Measurements from ENCODE around the gene TPRG1. TPM values are rescaled to one million over a fixed set of nuclear protein-coding genes. Genes with fewer than 3 reads are reported as not detected.
A peak's percentile ranks its signal among the peaks of the same experiment; 100 is the strongest.

TPRG1 gene
- total and polyA plus RNA-seq, 4 donors, result 1.0 to 46.6 (median 6.9) TPM

DNA sequence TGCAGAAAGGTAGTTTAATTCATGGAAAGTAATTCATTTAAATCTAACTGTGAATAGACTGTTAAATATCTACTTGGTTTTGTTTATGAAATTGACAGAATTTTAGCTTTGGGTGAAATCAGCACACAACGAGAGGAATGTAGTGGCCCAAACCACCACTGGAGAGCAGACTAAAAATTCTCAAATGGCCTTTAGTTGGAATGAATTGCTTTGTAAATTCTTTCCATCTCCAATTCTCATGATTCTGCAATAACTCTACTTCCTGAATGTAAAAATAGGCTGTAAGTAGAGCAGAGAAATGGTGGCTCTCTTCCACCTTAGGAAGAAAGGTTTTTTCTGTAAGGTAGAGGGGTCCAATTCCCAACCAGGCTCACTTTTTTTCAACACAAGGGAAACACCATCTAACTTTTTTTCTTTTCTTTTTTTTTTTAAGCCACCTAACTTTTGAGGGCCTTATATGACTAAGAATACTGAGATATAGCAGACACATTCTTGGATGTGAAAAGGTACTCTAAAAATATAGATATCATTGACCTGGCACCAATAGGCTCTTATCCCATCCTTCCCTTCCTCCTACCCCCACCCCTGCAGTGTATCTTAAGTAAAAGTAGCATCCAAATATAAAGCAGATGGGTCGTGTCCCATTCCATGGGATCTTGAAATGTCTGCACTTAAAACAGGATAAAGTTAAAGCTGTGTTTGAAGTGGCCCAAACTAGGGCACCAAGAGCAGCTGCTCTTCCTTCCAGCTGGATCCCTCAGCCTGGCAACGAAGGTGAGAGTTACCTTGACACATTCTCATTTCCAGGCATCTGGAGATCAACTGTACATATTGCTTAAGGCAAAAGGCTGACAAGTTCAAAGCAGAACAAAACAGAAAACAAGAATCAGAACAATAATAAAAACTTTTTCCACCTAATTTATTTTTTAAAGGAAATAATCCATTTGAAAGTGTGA is 194.1 kb downstream of the TPRG1 start:
- WGBS, result 88% methylated on average over 3 of the region's 3 CpGs
- DNase-seq (ENCODE audit: low spot score), result no peak
- no peak overlapping the region for H3K27ac ChIP-seq (ENCODE audit: low read depth in 1 of 2, low read length in 2 of 2)

DNA sequence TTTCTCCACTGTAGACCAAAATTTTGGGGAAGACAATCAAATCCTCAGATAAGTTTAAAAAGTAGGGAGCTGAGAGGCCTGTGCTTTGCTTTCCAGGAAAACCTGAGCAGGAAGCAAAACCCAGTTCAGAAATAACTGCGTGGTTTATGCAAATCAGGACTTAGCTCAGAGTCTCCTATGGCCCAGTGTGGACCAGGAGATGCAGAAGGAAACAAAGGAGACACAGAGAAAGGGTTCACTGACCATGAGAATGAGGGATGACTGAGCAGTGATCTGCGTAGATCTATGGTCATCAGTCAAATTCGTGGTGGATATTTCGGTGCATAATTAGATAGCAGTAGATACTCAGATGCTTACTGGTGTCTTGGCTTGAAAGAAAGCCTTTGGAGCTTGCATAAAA is 196.6 kb downstream of the TPRG1 start:
- WGBS, result 79% methylated on average over 4 of the region's 4 CpGs
- H3K4me1 ChIP-seq (ENCODE audit: control insufficient read depth in 4 of 4, insufficient read depth in 4 of 4, low read length in 3 of 4), result no peaks in the 10 kb centered on the region
- TF ChIP-seq, protein P1, sequence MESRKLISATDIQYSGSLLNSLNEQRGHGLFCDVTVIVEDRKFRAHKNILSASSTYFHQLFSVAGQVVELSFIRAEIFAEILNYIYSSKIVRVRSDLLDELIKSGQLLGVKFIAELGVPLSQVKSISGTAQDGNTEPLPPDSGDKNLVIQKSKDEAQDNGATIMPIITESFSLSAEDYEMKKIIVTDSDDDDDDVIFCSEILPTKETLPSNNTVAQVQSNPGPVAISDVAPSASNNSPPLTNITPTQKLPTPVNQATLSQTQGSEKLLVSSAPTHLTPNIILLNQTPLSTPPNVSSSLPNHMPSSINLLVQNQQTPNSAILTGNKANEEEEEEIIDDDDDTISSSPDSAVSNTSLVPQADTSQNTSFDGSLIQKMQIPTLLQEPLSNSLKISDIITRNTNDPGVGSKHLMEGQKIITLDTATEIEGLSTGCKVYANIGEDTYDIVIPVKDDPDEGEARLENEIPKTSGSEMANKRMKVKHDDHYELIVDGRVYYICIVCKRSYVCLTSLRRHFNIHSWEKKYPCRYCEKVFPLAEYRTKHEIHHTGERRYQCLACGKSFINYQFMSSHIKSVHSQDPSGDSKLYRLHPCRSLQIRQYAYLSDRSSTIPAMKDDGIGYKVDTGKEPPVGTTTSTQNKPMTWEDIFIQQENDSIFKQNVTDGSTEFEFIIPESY (IDR thresholded peaks at IDR 0.05), result no peak
- TF ChIP-seq, protein P2, sequence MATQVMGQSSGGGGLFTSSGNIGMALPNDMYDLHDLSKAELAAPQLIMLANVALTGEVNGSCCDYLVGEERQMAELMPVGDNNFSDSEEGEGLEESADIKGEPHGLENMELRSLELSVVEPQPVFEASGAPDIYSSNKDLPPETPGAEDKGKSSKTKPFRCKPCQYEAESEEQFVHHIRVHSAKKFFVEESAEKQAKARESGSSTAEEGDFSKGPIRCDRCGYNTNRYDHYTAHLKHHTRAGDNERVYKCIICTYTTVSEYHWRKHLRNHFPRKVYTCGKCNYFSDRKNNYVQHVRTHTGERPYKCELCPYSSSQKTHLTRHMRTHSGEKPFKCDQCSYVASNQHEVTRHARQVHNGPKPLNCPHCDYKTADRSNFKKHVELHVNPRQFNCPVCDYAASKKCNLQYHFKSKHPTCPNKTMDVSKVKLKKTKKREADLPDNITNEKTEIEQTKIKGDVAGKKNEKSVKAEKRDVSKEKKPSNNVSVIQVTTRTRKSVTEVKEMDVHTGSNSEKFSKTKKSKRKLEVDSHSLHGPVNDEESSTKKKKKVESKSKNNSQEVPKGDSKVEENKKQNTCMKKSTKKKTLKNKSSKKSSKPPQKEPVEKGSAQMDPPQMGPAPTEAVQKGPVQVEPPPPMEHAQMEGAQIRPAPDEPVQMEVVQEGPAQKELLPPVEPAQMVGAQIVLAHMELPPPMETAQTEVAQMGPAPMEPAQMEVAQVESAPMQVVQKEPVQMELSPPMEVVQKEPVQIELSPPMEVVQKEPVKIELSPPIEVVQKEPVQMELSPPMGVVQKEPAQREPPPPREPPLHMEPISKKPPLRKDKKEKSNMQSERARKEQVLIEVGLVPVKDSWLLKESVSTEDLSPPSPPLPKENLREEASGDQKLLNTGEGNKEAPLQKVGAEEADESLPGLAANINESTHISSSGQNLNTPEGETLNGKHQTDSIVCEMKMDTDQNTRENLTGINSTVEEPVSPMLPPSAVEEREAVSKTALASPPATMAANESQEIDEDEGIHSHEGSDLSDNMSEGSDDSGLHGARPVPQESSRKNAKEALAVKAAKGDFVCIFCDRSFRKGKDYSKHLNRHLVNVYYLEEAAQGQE (IDR thresholded peaks at IDR 0.05), result no peak
- TF ChIP-seq, protein P3, sequence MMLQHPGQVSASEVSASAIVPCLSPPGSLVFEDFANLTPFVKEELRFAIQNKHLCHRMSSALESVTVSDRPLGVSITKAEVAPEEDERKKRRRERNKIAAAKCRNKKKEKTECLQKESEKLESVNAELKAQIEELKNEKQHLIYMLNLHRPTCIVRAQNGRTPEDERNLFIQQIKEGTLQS (IDR thresholded peaks at IDR 0.05), result no peak
- TF ChIP-seq HNF4A (conservative IDR thresholded peaks at IDR 0.05) (no peak), GABPA (IDR thresholded peaks at IDR 0.05 in 1 of 2, conservative IDR thresholded peaks at IDR 0.05 in 1 of 2) (no peak), FOXA2 (IDR thresholded peaks at IDR 0.05) (no peak), NR2F2 (IDR thresholded peaks at IDR 0.05) (no peak), TAF1 (conservative IDR thresholded peaks at IDR 0.05) (no peak)
- TF ChIP-seq, protein P4, sequence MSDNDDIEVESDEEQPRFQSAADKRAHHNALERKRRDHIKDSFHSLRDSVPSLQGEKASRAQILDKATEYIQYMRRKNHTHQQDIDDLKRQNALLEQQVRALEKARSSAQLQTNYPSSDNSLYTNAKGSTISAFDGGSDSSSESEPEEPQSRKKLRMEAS (IDR thresholded peaks at IDR 0.05), result no peak
- peaks cover 0 to 2% (median 0%) of the 10 kb centered on the region in 4 donors for H3K27me3 ChIP-seq (ENCODE audit: control insufficient read depth in 4 of 4, insufficient read depth in 4 of 4, low read length in 3 of 4)
- H3K36me3 ChIP-seq (ENCODE audit: control insufficient read depth in 4 of 4, insufficient read depth in 3 of 4, low read depth in 1 of 4, low read length in 3 of 4), result no peaks in the 10 kb centered on the region
- H3K9ac ChIP-seq (ENCODE audit: low read depth in 1 of 2, low read length in 2 of 2), result no peak overlapping the region
- H3K4me3 ChIP-seq (ENCODE audit: low read depth in 1 of 3, low read length in 3 of 3), result no peak overlapping the region
- no peaks in the 10 kb centered on the region for H3K9me3 ChIP-seq (ENCODE audit: control insufficient read depth in 4 of 4, low read length in 3 of 4)
- H3K27ac ChIP-seq (ENCODE audit: low read depth in 1 of 2, low read length in 2 of 2), result no peak overlapping the region
- no peak for DNase-seq (ENCODE audit: low spot score)

More for the DNA sequence above, 194.1 kb downstream of the TPRG1 start:
- H3K9ac ChIP-seq (ENCODE audit: low read depth in 1 of 2, low read length in 2 of 2), result no peak overlapping the region
- H3K4me1 ChIP-seq (ENCODE audit: control insufficient read depth in 4 of 4, insufficient read depth in 4 of 4, low read length in 3 of 4), result no peaks in the 10 kb centered on the region
- no peaks in the 10 kb centered on the region for H3K27me3 ChIP-seq (ENCODE audit: control insufficient read depth in 4 of 4, insufficient read depth in 4 of 4, low read length in 3 of 4)
- H3K36me3 ChIP-seq (ENCODE audit: control insufficient read depth in 4 of 4, insufficient read depth in 3 of 4, low read depth in 1 of 4, low read length in 3 of 4), result no peaks in the 10 kb centered on the region
- no peaks in the 10 kb centered on the region for H3K9me3 ChIP-seq (ENCODE audit: control insufficient read depth in 4 of 4, low read length in 3 of 4)
- no peak overlapping the region for H3K4me3 ChIP-seq (ENCODE audit: low read depth in 1 of 3, low read length in 3 of 3)
- TF ChIP-seq HNF4G (IDR thresholded peaks at IDR 0.05), result no peak
- peak in 1 of 2 donors; percentile 9 for TF ChIP-seq RAD21 (IDR thresholded peaks at IDR 0.05)

All from liver (tissue), 9 donors.